D721Med (cell line): ENCODE data around the gene UBE3C.
"Not testable (repeated sequence)": the region's sequence is repeated elsewhere in the genome, so short reads cannot be mapped to it uniquely, and the experiment has no call there.

Experiments
- DNase-seq: peaks from one replicate; pipeline ENCODE4 v3.0.0; 2011; ENCODE audit warnings: low spot score; ENCODE audit not compliant: insufficient read length
- FAIRE-seq: peaks from 2 replicates; lab custom pipeline; 2011; peaks lifted over from hg19 to GRCh38; lab: Jason Lieb, UNC
- CTCF ChIP-seq: IDR thresholded peaks from 2 replicates; pipeline ENCODE4 v1.5.1; 2012; ENCODE audit warnings: mild to moderate bottlenecking, control low read depth; ENCODE audit not compliant: insufficient read depth; ENCODE audit errors: missing control alignments

The UBE3C gene

GRCh38 chr7:157276731-157277562, 138.2 kb downstream of the UBE3C start:
- TF ChIP-seq CTCF = no peak
- no peak for DNase-seq
- no peak for FAIRE-seq

GRCh38 chr7:157277568-157277967, 138.8 kb downstream of the UBE3C start:
- DNase-seq, FAIRE-seq: not testable (repeated sequence)

- TF ChIP-seq CTCF = no peak
- DNase-seq (no peak), FAIRE-seq (no peak)
Measured at GRCh38 chr7:157278167-157278790, 139.6 kb downstream of the UBE3C start.

- no peak for DNase-seq
- TF ChIP-seq CTCF = no peak
- FAIRE-seq = no peak
Measured at GRCh38 chr7:157278791-157279724, 140.3 kb downstream of the UBE3C start.

- FAIRE-seq (no peak), DNase-seq (no peak)
- no peak for TF ChIP-seq CTCF
Measured at GRCh38 chr7:157279741-157280215, 141.1 kb downstream of the UBE3C start.

- FAIRE-seq (no peak), DNase-seq (no peak)
- TF ChIP-seq CTCF = no peak
Measured at GRCh38 chr7:157280216-157280841, 141.6 kb downstream of the UBE3C start.
